ENCODE data around the gene DAAM1.

DAAM1 gene

GRCh38 chr14:59221568-59221967 is 33.1 kb downstream of the DAAM1 start:
- DNase-seq (ENCODE audit: low read depth), result no peak

GRCh38 chr14:59224341-59224740 is 35.9 kb downstream of the DAAM1 start:
- no peak for DNase-seq (ENCODE audit: low read depth)

- no peak for DNase-seq (ENCODE audit: low read depth)
These were observed 36.8 kb downstream of the DAAM1 start for GRCh38 chr14:59225281-59225680.

- DNase-seq (ENCODE audit: low read depth), result no peak
These were observed 40.0 kb downstream of the DAAM1 start for GRCh38 chr14:59228421-59228820.

GRCh38 chr14:59229653-59230406 is 41.4 kb downstream of the DAAM1 start:
- no peak for DNase-seq (ENCODE audit: low read depth)

GRCh38 chr14:59236195-59236594 is 47.7 kb downstream of the DAAM1 start:
- no peak for DNase-seq (ENCODE audit: low read depth)

- DNase-seq (ENCODE audit: low read depth), result no peak
These were observed 49.7 kb downstream of the DAAM1 start for GRCh38 chr14:59238216-59238615.

GRCh38 chr14:59239022-59239421 is 50.6 kb downstream of the DAAM1 start:
- no peak for DNase-seq (ENCODE audit: low read depth)

- DNase-seq (ENCODE audit: low read depth), result no peak
These were observed 51.9 kb downstream of the DAAM1 start for GRCh38 chr14:59240356-59240755.

- no peak for DNase-seq (ENCODE audit: low read depth)
These were observed 52.7 kb downstream of the DAAM1 start for GRCh38 chr14:59241121-59241520.

- no peak for DNase-seq (ENCODE audit: low read depth)
These were observed 54.7 kb downstream of the DAAM1 start for GRCh38 chr14:59243174-59243573.

GRCh38 chr14:59244581-59244980 is 56.1 kb downstream of the DAAM1 start:
- DNase-seq (ENCODE audit: low read depth), result no peak

- DNase-seq (ENCODE audit: low read depth), result no peak
These were observed 57.4 kb downstream of the DAAM1 start for GRCh38 chr14:59245809-59246295.

GRCh38 chr14:59246566-59246965 is 58.1 kb downstream of the DAAM1 start:
- no peak for DNase-seq (ENCODE audit: low read depth)

GRCh38 chr14:59247801-59248584 is 59.5 kb downstream of the DAAM1 start:
- no peak for DNase-seq (ENCODE audit: low read depth)

GRCh38 chr14:59249029-59249428 is 60.6 kb downstream of the DAAM1 start:
- no peak for DNase-seq (ENCODE audit: low read depth)

GRCh38 chr14:59251811-59252771 is 63.6 kb downstream of the DAAM1 start:
- no peak for DNase-seq (ENCODE audit: low read depth)

GRCh38 chr14:59252772-59253500 is 64.5 kb downstream of the DAAM1 start:
- DNase-seq (ENCODE audit: low read depth), result no peak

- no peak for DNase-seq (ENCODE audit: low read depth)
These were observed 65.1 kb downstream of the DAAM1 start for GRCh38 chr14:59253527-59253926.

GRCh38 chr14:59254146-59254910 is 65.9 kb downstream of the DAAM1 start:
- DNase-seq (ENCODE audit: low read depth), result no peak

Data from activated gamma-delta T cell treated with anti-CD3 and anti-CD28 coated beads, Interleukin-2, amount 50 U/mL, for 16 hours (primary cell).